Measurements from ENCODE around the gene FHIT. TPM values are rescaled to one million over a fixed set of nuclear protein-coding genes. Genes with fewer than 3 reads are reported as not detected.

Gene FHIT
- total and polyA plus RNA-seq, 2 of the 4 experiments (the other 2 are of a cell fraction) = 0.07 TPM; not detected in 1

GRCh38 chr3:61052851-61053250 lies 198.4 kb downstream of the FHIT start:
- Histone ChIP-seq H3K9me3 (ENCODE audit: control insufficient read depth, insufficient read depth, low read length) (peaks cover 6% of the 10 kb centered on the region), H3K79me1 (ENCODE audit: low read depth in 1 of 2, low read length in 2 of 2) (no peaks in the 10 kb centered on the region), H3K27me3 (ENCODE audit: control insufficient read depth, insufficient read depth, low read length) (no peaks in the 10 kb centered on the region), H2BK15ac (ENCODE audit: low read depth, low read length) (no peak overlapping the region), H4K91ac (ENCODE audit: insufficient read depth, low read depth, low read length) (no peak overlapping the region), H4K8ac (ENCODE audit: low read depth in 2 of 2, low read length in 2 of 2) (no peak overlapping the region), H3K18ac (ENCODE audit: low read depth, low read length) (no peak overlapping the region), H2AFZ (replicated peaks; ENCODE audit: low read length, poor library complexity) (no peak overlapping the region), H3K9me1 (ENCODE audit: insufficient read depth, low read length) (no peaks in the 10 kb centered on the region), H2BK20ac (ENCODE audit: low read depth, low read length) (no peak overlapping the region), H3K27ac (ENCODE audit: insufficient read depth, low read length) (no peak overlapping the region), H3K4me3 (ENCODE audit: insufficient read depth, low read depth, low read length) (no peak overlapping the region), H2BK5ac (ENCODE audit: low read depth, low read length, poor library complexity, severe bottlenecking) (no peak overlapping the region), H3K4ac (ENCODE audit: low read depth, low read length) (no peak overlapping the region), H4K5ac (ENCODE audit: low read depth, low read length) (no peak overlapping the region), H2BK120ac (ENCODE audit: low read depth, low read length) (no peak overlapping the region), H3K36me3 (ENCODE audit: control insufficient read depth, insufficient read depth, low read length) (no peaks in the 10 kb centered on the region), H3K9ac (ENCODE audit: low read depth, low read length) (no peak overlapping the region), H2AK9ac (replicated peaks; ENCODE audit: low read depth, low read length, poor library complexity) (no peak overlapping the region), H3K14ac (replicated peaks; ENCODE audit: low read depth, low read length) (no peak overlapping the region), H3K23ac (ENCODE audit: low read depth, low read length) (no peak overlapping the region), H2AK5ac (ENCODE audit: low read depth, low read length) (no peak overlapping the region), H4K20me1 (ENCODE audit: insufficient read depth, low read length) (no peaks in the 10 kb centered on the region), H3K4me1 (ENCODE audit: control insufficient read depth, insufficient read depth, low read length) (no peaks in the 10 kb centered on the region), H3K56ac (ENCODE audit: extremely low read depth, insufficient read depth, low read length) (no peak overlapping the region), H3K4me2 (ENCODE audit: low read depth, low read length) (no peak overlapping the region)
- TF ChIP-seq POLR2A (IDR thresholded peaks at IDR 0.05; ENCODE audit: low read depth, low read length) = no peak
- no peak for TF ChIP-seq ELK1 (IDR thresholded peaks at IDR 0.05; ENCODE audit: borderline replicate concordance, low read depth, low read length)
- TF ChIP-seq FOS (IDR thresholded peaks at IDR 0.05; ENCODE audit: low read depth, low read length) = no peak
- no peak for TF ChIP-seq USF2 (IDR thresholded peaks at IDR 0.05; ENCODE audit: low read depth, low read length)
- no peak for TF ChIP-seq SMC3 (IDR thresholded peaks at IDR 0.05; ENCODE audit: low read depth, low read length)
- no peak for TF ChIP-seq CHD1 (IDR thresholded peaks at IDR 0.05; ENCODE audit: low read depth, low read length)
- TF ChIP-seq BHLHE40 (IDR thresholded peaks at IDR 0.05; ENCODE audit: low read depth, low read length) = no peak
- no peak for TF ChIP-seq CTCF (conservative IDR thresholded peaks at IDR 0.05; ENCODE audit: low read depth, low read length)
- TF ChIP-seq NFE2L2 (IDR thresholded peaks at IDR 0.05; ENCODE audit: low read depth, low read length) = no peak
- TF ChIP-seq MAFK (IDR thresholded peaks at IDR 0.05; ENCODE audit: low read depth, low read length) = no peak
- TF ChIP-seq RCOR1 (IDR thresholded peaks at IDR 0.05; ENCODE audit: insufficient replicate concordance, low read length) = no peak
- TF ChIP-seq MAZ (IDR thresholded peaks at IDR 0.05; ENCODE audit: borderline replicate concordance, low read depth, low read length) = no peak
- intact Hi-C loops (cut with micrococcal nuclease) (no loop called here), in situ Hi-C loops (cut with MboI; ENCODE audit: low sequenced_read_pairs) (no loop called here), dilution Hi-C loops (cut with HindIII; ENCODE audit: low sequenced_read_pairs, unreplicated experiment) (no loop called here)
- ChIA-PET CTCF (no interaction called here), POLR2A (ENCODE audit: unreplicated experiment) (no interaction called here)
- BruUV-seq (replicated peaks) = no TSS peak
- ATAC-seq (ENCODE audit: low read depth) (no peak), DNase-seq (no peak)
- no CpG with 5 or more reads among the region's 1 CpG for WGBS, 2 experiments (ENCODE audit: extremely low coverage in 2 of 2, insufficient read length in 1 of 2)
